Transverse colon (tissue), 4 donors: Measurements from ENCODE around the gene GNA12.

Experiments
- CTCF ChIP-seq, 5 experiments: fragments of 200-600 bp in 3 of 5; fragments of 450-650 bp in 2 of 5; sonication (generic) in 3 of 5; IDR thresholded peaks; 1 replicate in 2 of 5; 2 replicates in 3 of 5; pipeline ENCODE4 v1.5.1; 2016 to 2017; ENCODE audit warnings: antibody characterized with exemption in 5 of 5, inconsistent platforms in 3 of 5, mild to moderate bottlenecking in 2 of 5, moderate library complexity in 1 of 5
- EP300 ChIP-seq: sonication (generic); formaldehyde crosslinking; IDR thresholded peaks from one replicate; pipeline ENCODE4 v1.6.1; 2017; ENCODE audit warnings: antibody characterized with exemption, low read depth
- POLR2A ChIP-seq: fragments of 450-650 bp; IDR thresholded peaks from one replicate; pipeline ENCODE4 v1.6.1; 2016; ENCODE audit warnings: antibody characterized with exemption, mild to moderate bottlenecking, moderate library complexity
- POLR2AphosphoS5 ChIP-seq, 3 donors: sonication (generic); formaldehyde crosslinking; IDR thresholded peaks; one replicate each; pipeline ENCODE4 v1.6.1; 2016; ENCODE audit warnings: antibody characterized with exemption in 3 of 3

DNA sequence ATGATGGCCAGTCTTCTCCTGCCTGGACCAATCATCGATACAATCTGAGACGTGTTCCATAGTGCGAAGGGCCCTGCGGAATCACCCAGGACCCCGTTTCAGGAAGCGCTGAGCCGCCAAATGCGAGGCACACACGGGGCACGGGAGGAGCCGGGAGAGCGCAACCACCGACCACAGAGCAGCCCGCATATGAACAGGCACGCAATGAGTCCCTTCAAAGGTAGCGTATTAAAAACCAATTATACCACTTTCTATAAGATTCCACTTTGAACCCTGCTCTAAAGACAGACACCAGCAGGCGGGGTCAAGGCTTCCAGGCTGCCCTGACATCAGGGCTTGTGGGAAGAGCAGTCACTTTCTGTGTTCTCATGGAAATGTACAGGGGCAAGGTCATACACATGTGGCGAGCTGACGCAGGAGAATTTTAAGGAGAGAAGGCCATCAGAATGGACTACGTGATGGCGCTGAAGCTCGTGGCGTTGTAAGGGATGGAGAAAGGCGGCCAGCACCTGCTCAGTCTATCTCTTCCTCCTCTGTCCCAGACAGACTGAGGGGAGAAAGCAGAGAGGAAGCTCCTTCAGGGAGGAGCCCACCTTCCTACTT, 109.9 kb downstream of the GNA12 start:
- TF ChIP-seq CTCF (IDR thresholded peaks at IDR 0.05) = no peak
- TF ChIP-seq POLR2A = no peak
- no peak for TF ChIP-seq EP300
- no peak for TF ChIP-seq POLR2AphosphoS5 (IDR thresholded peaks at IDR 0.05)
